ENCODE data around the gene RBMS2.

The RBMS2 gene

GRCh38 chr12:56578983-56579546, 57.4 kb downstream of the RBMS2 start:
- FAIRE-seq (no peak), DNase-seq (ENCODE audit: low spot score) (no peak)

- no peak for FAIRE-seq
- peak; percentile 40 for DNase-seq (ENCODE audit: low spot score)
These were observed 60.0 kb downstream of the RBMS2 start for GRCh38 chr12:56581418-56582145.

- FAIRE-seq (no peak), DNase-seq (ENCODE audit: low spot score) (no peak)
These were observed 63.5 kb downstream of the RBMS2 start for GRCh38 chr12:56585098-56585497.

GRCh38 chr12:56589783-56590182, 68.2 kb downstream of the RBMS2 start:
- no peak for FAIRE-seq
- DNase-seq (ENCODE audit: low spot score): no peak

- DNase-seq (ENCODE audit: low spot score) (peak; percentile 19), FAIRE-seq (no peak)
These were observed 68.7 kb downstream of the RBMS2 start for GRCh38 chr12:56590237-56590830.

- no peak for DNase-seq (ENCODE audit: low spot score)
- no peak for FAIRE-seq
These were observed 69.5 kb downstream of the RBMS2 start for GRCh38 chr12:56591126-56591525.

GRCh38 chr12:56591961-56592360, 70.3 kb downstream of the RBMS2 start:
- no peak for FAIRE-seq
- DNase-seq (ENCODE audit: low spot score): no peak

GRCh38 chr12:56593909-56594621, 72.4 kb downstream of the RBMS2 start:
- no peak for FAIRE-seq
- DNase-seq (ENCODE audit: low spot score): peak; percentile 75

GRCh38 chr12:56596815-56597214, 75.2 kb downstream of the RBMS2 start:
- DNase-seq (ENCODE audit: low spot score): no peak
- FAIRE-seq: no peak

GRCh38 chr12:56599041-56599440, 77.4 kb downstream of the RBMS2 start:
- DNase-seq (ENCODE audit: low spot score) (no peak), FAIRE-seq (no peak)

- no peak for FAIRE-seq
- no peak for DNase-seq (ENCODE audit: low spot score)
These were observed 78.2 kb downstream of the RBMS2 start for GRCh38 chr12:56599797-56600196.

- FAIRE-seq: no peak
- no peak for DNase-seq (ENCODE audit: low spot score)
These were observed 79.1 kb downstream of the RBMS2 start for GRCh38 chr12:56600753-56601152.

GRCh38 chr12:56601503-56601902, 79.9 kb downstream of the RBMS2 start:
- DNase-seq (ENCODE audit: low spot score) (no peak), FAIRE-seq (no peak)

- DNase-seq (ENCODE audit: low spot score) (no peak), FAIRE-seq (no peak)
These were observed 80.6 kb downstream of the RBMS2 start for GRCh38 chr12:56602239-56602638.

GRCh38 chr12:56604355-56604754, 82.7 kb downstream of the RBMS2 start:
- no peak for FAIRE-seq
- DNase-seq (ENCODE audit: low spot score): no peak

GRCh38 chr12:56614627-56615026, 93.0 kb downstream of the RBMS2 start:
- no peak for DNase-seq (ENCODE audit: low spot score)
- no peak for FAIRE-seq

GRCh38 chr12:56616244-56616643, 94.6 kb downstream of the RBMS2 start:
- no peak for FAIRE-seq
- DNase-seq (ENCODE audit: low spot score): no peak

- FAIRE-seq (no peak), DNase-seq (ENCODE audit: low spot score) (no peak)
These were observed 95.3 kb downstream of the RBMS2 start for GRCh38 chr12:56616925-56617324.

- FAIRE-seq (no peak), DNase-seq (ENCODE audit: low spot score) (no peak)
These were observed 100.9 kb downstream of the RBMS2 start for GRCh38 chr12:56622535-56622934.

GRCh38 chr12:56626701-56627100, 105.1 kb downstream of the RBMS2 start:
- FAIRE-seq: no peak
- no peak for DNase-seq (ENCODE audit: low spot score)

- peak; percentile 17 for DNase-seq (ENCODE audit: low spot score)
- FAIRE-seq: no peak
These were observed 107.2 kb downstream of the RBMS2 start for GRCh38 chr12:56628671-56629458.
